ENCODE data around the gene DUSP28. TPM values are rescaled to one million over a fixed set of nuclear protein-coding genes. Genes with fewer than 3 reads are reported as not detected.

DUSP28 gene
- total RNA-seq, 2 donors from 2014 or later = 5.8 to 14.3 TPM

- TF ChIP-seq CTCF (IDR thresholded peaks at IDR 0.05) = no peak
- Histone ChIP-seq H3K9me3 (no peaks in the 10 kb centered on the region), H3K27ac (no peak overlapping the region), H3K4me3 (no peak overlapping the region), H3K4me1 (ENCODE audit: control insufficient read depth in 1 of 2, low read depth in 2 of 2) (peaks cover 13 to 23% of the 10 kb centered on the region in 2 donors), H3K27me3 (replicated peaks; ENCODE audit: insufficient read depth) (no peaks in the 10 kb centered on the region), H3K36me3 (peaks cover 7% of the 10 kb centered on the region)
- ATAC-seq (ENCODE audit: insufficient number of reproducible peaks, low FRiP score, low read depth) = no peak
- no peak for DNase-seq (ENCODE audit: low spot score)
These were observed 6.1 kb upstream of the DUSP28 start for GRCh38 chr2:240553956-240554480.

- no peak for DNase-seq (ENCODE audit: low spot score)
- H3K36me3 ChIP-seq = peaks cover 7% of the 10 kb centered on the region
- no peak for ATAC-seq (ENCODE audit: insufficient number of reproducible peaks, low FRiP score, low read depth)
These were observed 5.2 kb upstream of the DUSP28 start for GRCh38 chr2:240554767-240555493.

GRCh38 chr2:240555541-240556250 lies 4.5 kb upstream of the DUSP28 start:
- Histone ChIP-seq H3K4me3 (no peak overlapping the region), H3K36me3 (peaks cover 7% of the 10 kb centered on the region), H3K9me3 (no peaks in the 10 kb centered on the region), H3K27ac (no peak overlapping the region), H3K4me1 (ENCODE audit: control insufficient read depth in 1 of 2, low read depth in 2 of 2) (peaks cover 21 to 33% of the 10 kb centered on the region in 2 donors), H3K27me3 (replicated peaks; ENCODE audit: insufficient read depth) (no peaks in the 10 kb centered on the region)
- ATAC-seq (ENCODE audit: insufficient number of reproducible peaks, low FRiP score, low read depth) (no peak), DNase-seq (ENCODE audit: low spot score) (no peak)
- no peak for TF ChIP-seq CTCF (IDR thresholded peaks at IDR 0.05)

More at GRCh38 chr2:240554767-240555493, 5.2 kb upstream of the DUSP28 start:
- no peak overlapping the region for H3K4me3 ChIP-seq
- TF ChIP-seq CTCF (IDR thresholded peaks at IDR 0.05) = no peak
- H3K27ac ChIP-seq = no peak overlapping the region
- H3K9me3 ChIP-seq = no peaks in the 10 kb centered on the region
- H3K27me3 ChIP-seq (replicated peaks; ENCODE audit: insufficient read depth) = no peaks in the 10 kb centered on the region
- peaks cover 20 to 32% of the 10 kb centered on the region in 2 donors for H3K4me1 ChIP-seq (ENCODE audit: control insufficient read depth in 1 of 2, low read depth in 2 of 2)

- Histone ChIP-seq H3K27me3 (replicated peaks; ENCODE audit: insufficient read depth) (no peaks in the 10 kb centered on the region), H3K4me3 (no peak overlapping the region), H3K4me1 (ENCODE audit: control insufficient read depth in 1 of 2, low read depth in 2 of 2) (peaks cover 23 to 37% of the 10 kb centered on the region in 2 donors), H3K36me3 (peaks cover 3% of the 10 kb centered on the region), H3K9me3 (no peaks in the 10 kb centered on the region), H3K27ac (no peak overlapping the region)
- no peak for TF ChIP-seq CTCF (IDR thresholded peaks at IDR 0.05)
- ATAC-seq (ENCODE audit: insufficient number of reproducible peaks, low FRiP score, low read depth) (no peak), DNase-seq (ENCODE audit: low spot score) (no peak)
These were observed 3.5 kb upstream of the DUSP28 start for GRCh38 chr2:240556553-240557100.

Data from thoracic aorta (tissue), 2 donors.